Measurements from ENCODE around the gene TRAF7.

GRCh38 chr16:2210386-2211365 is 55.1 kb downstream of the TRAF7 start, which contains the start of gene BRICD5:
- no peak for TF ChIP-seq CTCF (IDR thresholded peaks at IDR 0.05; ENCODE audit: low read depth, low read length, poor library complexity, severe bottlenecking)
- TF ChIP-seq EZH2phosphoT487 (IDR thresholded peaks at IDR 0.05; ENCODE audit: borderline replicate concordance, low read length), result no peak
